ENCODE results near the gene ASPSCR1. TPM values are rescaled to one million over a fixed set of nuclear protein-coding genes. Genes with fewer than 3 reads are reported as not detected.
A peak's percentile ranks its signal among the peaks of the same experiment; 100 is the strongest.

Gene ASPSCR1
- total RNA-seq, result 17.7 and 23.2 TPM in 2 replicates

- DNase-seq (ENCODE audit: low read depth in 2 of 2), result peak; percentile 94 to 96
Measured at GRCh38 chr17:81977211-81977808, at the start of gene ASPSCR1. Gene ASPSCR1 (plus strand): TSS chr17:81977629. CDS start chr17:81977647, 18 bp downstream.

DNA sequence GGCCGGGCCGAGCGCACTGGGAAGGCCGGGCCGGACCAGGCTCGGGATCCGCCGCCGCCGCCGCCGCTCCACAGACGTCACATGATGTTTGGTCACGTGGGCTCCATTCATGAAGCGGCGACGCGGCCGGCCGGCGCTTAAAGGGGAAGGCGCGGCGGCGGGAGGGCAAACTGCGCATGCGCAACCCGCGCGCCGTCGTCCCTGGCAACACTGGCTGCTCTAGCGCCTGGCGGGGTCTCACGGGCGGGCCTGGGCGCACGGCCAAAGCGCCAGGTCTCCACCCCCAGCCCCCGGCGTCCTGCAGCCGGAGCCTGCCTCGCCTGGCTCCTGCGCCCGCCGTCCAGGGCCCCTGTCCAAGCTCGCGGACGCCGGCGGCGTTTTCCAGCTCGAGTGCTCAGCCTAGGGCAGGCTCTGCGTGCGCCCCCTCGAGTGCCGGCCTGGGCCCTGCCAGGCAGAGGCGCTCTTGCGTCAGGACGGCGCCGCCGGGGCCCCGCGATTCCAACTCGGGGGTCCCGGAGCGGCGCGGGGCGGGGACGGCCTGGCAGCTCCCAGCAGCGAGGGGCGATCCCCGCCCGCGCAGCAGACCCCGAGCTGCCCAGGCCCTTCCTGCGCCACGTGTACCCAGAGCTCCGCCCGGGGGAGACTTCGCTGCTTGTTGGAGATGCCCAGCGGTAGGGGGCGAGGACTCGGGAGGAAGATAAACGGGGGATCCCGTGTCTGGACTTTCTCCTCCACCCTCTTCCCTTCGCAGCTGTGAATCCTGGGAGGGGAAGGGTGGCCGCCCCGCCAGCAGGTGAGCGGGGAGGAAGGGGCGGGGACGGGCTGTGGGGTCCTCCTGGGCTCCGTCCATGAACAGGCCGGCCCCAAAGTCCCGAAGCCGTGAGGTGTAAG is 49.5 kb upstream of the ASPSCR1 start, which contains the start of gene MAFG:
Gene MAFG, minus strand, starts transcription at position 83 of the 891 bp plus-strand sequence. CDS start 4,550 bp downstream, outside the sequence.
- peak; percentile 95 to 98 for DNase-seq (ENCODE audit: low read depth in 2 of 2)

GRCh38 chr17:81928544-81929252 is 48.7 kb upstream of the ASPSCR1 start:
- no peak for DNase-seq (ENCODE audit: low read depth in 2 of 2)

GRCh38 chr17:81929253-81930141 is 47.9 kb upstream of the ASPSCR1 start:
- no peak for DNase-seq (ENCODE audit: low read depth in 2 of 2)

GRCh38 chr17:81930142-81931125 is 47.0 kb upstream of the ASPSCR1 start:
- no peak for DNase-seq (ENCODE audit: low read depth in 2 of 2)

DNA sequence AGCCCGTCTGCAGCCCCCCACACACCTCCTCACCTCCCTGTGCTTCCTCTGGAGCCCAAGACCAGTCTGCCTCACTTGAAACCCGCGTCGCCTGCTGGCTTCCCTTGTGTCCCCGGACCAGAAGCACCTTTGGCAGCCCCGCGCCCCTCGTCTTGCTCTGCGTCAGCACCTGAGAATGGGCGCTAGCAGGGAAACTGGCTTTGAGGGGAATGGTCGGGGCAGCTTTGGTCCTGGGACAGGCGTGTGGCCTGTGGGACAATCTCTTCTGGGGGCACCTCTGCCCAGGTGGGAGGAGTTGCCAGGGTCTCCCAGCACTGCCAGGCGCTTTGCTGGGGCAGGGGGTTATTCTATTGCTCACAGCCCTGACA is 46.3 kb upstream of the ASPSCR1 start:
- DNase-seq (ENCODE audit: low read depth in 2 of 2), result no peak

GRCh38 chr17:81931557-81932332 is 45.7 kb upstream of the ASPSCR1 start:
- DNase-seq (ENCODE audit: low read depth in 2 of 2), result no peak

GRCh38 chr17:81932333-81932983 is 45.0 kb upstream of the ASPSCR1 start:
- DNase-seq (ENCODE audit: low read depth in 2 of 2), result no peak

GRCh38 chr17:81933178-81933699 is 44.2 kb upstream of the ASPSCR1 start:
- DNase-seq (ENCODE audit: low read depth in 2 of 2), result no peak

DNA sequence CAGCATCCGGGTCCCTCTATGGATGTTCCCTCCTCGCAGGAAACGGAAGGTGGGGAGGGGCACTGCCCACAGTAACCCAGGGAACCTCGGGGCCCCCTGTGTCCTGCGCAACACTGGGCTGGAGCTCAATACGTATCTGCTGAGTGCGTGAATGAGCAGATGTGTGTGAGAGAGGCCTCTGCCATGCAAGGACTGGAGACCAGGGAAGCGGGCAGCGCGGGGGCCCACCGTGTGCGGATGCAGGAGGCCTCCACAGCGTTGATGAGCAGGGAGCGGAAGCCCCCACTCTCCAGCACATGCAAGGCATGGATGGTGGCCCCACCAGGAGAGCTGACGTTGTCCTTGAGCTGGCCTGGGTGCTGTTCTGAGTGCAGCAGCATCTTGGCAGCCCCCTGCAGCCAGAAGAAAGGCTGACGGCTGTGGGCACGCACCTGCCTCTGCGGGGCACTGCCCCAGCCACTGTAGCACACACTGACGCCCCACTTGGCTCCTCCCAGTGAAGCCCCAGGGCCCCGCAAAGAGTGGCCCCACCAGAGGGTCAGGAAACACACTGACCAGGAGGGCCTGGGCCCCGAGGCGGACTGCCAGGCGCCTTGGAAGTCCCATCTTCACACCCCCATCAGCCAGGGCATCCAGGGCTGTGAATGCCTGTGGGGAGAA is 43.2 kb upstream of the ASPSCR1 start:
- DNase-seq (ENCODE audit: low read depth in 2 of 2), result no peak

DNA sequence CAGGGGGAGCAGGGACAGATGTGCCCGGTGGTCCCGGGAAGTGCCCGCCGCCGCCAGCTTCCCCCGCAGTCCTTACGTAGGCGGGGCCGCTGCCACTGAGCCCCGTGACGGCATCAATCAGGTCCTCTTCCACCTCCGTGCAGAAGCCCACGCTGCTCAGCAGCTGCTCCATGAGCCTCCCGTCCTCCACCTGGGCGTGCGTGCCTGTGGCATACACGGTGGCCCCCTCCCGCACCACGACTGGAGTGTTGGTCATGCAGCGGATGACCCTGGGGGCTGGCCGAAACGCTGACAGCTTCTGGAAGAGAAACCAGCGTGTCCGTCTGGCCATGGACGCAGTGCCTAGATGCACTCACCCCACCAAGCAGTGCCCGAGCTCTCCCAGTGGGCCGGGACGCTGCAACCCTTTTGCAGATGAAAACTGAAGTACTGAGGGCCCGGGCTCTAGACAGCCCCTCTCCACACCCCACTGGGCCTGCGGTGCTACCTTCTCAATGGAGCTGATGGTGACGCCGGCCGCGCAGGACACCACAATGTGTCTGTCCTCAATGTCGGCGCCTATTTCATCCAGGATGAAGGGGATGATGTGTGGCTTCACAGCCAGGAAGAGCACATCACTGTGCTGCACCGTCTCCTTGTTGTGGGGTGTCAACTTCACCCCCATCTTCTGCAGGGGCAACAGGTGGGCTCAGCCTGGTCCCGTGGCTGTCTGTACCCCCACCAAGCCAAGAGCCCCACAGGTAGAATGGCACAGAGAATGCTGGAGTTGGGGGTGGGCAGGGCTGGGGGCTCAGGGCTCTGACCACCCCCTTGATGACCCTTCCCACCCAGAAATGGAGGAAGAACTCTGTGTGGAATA is 42.4 kb upstream of the ASPSCR1 start:
- no peak for DNase-seq (ENCODE audit: low read depth in 2 of 2)

- no peak for DNase-seq (ENCODE audit: low read depth in 2 of 2)
Measured at GRCh38 chr17:81935709-81936084, 41.7 kb upstream of the ASPSCR1 start.

DNA sequence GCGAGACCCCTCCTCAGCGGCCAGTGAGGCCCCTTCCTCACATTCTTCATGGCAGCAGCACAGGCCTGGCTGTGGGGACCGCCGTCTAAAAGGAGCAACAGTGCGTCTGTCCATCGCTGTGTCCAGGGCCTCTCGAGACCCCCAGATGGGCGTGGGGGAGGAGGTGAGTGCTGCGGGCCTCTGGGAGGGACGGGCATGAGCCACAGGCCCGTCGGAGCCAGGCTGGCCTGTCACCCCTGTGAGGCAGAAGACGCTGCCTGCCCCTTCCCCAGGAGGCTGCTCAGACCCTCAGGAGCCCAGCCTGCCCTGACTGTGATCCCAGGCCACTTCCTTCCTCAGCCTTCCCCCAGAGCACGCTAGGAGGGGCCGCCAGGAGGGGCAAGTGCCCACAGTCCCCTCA is 38.2 kb upstream of the ASPSCR1 start:
- no peak for DNase-seq (ENCODE audit: low read depth in 2 of 2)

DNA sequence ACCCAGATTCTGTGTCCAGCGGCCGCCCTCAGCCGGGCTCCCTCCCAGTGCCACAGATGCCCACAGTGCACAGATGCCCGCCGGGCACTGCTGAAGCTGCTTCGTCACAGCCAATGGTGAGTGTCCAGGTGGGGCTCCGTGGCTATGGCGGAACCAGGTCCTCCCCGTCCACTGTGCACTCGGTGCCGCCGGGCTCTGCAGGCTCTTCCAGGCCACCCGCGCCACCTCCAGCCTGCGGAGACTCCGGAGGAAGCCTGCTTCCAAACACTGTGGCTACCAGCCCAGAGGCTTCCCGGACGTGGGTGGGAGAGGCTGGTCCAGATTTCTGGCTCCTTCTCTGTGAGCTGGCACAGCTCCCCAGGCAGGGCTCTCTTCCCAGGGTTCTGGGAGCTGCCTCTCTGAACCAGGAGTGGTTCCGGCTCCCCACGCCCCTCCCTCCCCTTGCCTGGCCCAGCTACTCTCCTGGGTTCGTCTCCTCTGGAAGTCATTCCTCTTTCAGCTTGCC is 37.5 kb upstream of the ASPSCR1 start:
- no peak for DNase-seq (ENCODE audit: low read depth in 2 of 2)

DNA sequence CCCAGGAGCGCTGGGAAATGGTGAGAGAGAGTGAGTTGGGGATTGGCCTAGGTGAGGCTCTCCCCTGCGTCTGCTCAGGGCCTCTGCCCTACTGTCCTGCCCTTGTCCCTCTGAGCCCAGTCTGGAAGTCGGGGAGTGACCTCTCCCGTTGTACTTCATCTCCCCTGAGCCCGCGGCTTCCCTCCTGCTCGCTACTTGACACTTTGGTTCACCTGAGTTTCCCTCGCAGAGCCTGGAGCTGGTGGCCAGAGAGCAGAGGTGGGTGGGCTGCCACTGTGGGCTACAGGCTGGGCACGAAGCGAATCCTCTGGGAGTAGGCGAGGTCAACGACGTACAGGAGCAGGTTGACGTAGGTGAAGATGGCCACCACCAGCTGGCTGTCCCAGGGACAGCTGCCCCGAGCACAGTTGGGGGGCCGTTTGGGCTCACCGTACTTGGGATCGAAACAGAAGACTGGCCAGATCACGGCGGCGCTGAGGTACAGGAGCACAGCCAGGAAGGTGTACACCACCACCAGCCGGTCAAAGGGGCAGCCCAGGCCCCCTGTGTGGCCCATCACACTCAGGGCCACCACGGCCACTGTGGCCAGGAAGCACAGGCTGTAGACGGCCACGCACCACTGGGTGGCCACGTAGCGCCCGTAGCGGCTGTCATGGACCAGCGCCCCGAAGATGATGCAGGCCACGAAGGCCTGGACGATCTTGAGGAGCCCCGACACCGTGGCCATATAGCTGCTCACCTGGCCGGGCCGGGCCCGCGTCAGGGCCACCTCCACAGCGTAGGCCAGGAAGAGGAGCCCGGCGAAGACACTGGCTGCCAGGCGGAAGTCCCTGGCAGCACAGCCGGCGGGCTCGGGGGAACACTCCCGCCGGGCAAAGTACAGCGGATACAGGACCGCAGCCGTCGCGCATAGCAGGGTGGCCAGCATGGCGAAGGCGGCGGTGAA is 36.6 kb upstream of the ASPSCR1 start:
- DNase-seq (ENCODE audit: low read depth in 2 of 2), result no peak

All from lung microvascular endothelial cell (primary cell).